ENCODE results near the gene WNK1.
"Not testable (repeated sequence)": the region's sequence is repeated elsewhere in the genome, so short reads cannot be mapped to it uniquely, and the experiment has no call there.

Gene WNK1

DNA sequence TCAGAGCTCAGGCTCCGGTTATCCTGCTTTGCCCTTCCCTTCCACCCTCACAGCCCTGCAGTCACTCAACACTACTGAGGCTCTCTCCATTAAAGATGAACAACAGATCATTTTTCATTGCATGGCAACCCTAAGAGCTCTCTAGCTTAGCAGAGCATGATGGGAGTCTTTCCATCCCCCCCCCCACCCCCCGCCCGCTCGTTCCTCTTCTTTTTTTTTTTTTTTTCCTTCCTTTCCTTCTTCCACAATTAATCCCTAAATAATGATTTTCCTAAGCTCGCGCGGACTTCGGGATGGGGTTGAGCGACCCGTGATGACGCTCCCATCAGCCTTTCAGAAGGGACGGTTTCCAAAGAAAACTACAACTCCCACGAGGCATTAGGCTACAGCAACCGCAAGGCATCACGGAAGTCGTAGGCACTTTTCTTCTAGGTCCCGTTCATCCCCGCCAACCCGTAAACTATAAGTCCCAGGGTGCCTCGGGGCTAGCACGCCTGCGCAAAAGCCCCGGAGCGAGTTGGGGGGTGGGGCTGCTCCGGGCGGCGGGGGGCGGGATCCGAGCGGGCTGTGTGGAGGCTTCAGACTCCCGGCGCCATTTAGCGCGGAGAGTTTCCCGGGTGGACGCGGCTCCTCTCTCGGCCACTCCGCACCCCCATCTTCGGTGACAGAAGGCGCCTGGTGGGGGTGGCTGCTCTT lies at the start of gene WNK1:
Gene WNK1, plus strand, starts transcription at position 581 of the 696 bp plus-strand sequence. CDS start 987 bp downstream, outside the sequence.
- peak; percentile 98 for DNase-seq (ENCODE audit: extremely low read depth, low read depth)
- TF ChIP-seq, protein P1, sequence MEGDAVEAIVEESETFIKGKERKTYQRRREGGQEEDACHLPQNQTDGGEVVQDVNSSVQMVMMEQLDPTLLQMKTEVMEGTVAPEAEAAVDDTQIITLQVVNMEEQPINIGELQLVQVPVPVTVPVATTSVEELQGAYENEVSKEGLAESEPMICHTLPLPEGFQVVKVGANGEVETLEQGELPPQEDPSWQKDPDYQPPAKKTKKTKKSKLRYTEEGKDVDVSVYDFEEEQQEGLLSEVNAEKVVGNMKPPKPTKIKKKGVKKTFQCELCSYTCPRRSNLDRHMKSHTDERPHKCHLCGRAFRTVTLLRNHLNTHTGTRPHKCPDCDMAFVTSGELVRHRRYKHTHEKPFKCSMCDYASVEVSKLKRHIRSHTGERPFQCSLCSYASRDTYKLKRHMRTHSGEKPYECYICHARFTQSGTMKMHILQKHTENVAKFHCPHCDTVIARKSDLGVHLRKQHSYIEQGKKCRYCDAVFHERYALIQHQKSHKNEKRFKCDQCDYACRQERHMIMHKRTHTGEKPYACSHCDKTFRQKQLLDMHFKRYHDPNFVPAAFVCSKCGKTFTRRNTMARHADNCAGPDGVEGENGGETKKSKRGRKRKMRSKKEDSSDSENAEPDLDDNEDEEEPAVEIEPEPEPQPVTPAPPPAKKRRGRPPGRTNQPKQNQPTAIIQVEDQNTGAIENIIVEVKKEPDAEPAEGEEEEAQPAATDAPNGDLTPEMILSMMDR (IDR thresholded peaks at IDR 0.05; ENCODE audit: low read depth, low read length) = no peak

DNA sequence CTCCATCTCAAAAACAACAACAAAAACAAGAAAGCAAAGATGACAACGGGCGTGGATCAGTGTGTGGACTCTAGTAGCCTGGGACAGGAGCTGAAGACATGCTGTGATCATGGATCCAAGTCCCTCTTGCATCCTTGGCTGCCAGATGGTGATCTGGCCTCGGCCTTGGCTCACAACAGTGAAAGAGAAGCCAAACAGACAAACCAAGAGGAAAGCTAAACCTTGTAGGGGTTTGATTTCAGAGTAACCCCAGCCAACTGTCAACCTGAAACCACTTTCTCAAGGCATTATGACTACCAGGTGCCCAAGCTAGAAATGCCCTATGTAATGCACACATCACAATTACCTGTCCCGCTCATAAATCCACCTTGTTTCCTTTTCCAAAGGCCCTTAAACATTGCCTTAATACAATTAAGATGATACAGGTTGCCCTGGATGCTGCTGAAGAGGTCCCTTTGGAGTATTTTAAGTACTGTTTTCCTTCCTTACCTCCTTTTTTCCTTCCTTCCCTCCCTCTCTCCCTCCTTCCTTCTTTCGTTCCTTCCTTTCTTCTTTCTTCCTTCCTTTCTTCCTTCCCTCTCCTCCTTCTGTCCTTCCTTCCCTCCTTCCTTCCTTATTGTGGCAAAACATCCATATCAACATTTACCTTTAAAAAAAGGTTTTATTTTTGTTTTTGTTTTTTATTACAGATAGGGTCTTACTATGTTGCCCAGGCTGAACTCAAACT lies 47.7 kb upstream of the WNK1 start:
- TF ChIP-seq, protein P1 (IDR thresholded peaks at IDR 0.05; ENCODE audit: low read depth, low read length) = no peak
- DNase-seq (ENCODE audit: extremely low read depth, low read depth) = no peak

DNA sequence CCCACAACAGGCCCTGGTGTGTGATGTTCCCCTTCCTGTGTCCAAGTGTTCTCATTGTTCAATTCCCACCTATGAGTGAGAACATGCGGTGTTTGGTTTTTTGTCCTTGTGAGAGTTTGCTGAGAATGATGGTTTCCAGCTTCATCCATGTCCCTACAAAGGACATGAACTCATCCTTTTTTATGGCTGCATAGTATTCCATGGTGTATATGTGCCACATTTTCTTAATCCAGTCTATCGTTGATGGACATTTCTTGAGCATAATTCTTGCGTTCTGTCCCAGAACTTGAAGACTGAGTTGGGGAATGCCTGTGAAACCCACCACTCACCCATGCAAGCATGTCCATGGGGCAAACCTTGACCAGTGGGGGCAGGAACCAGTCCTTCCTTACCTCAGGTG lies 44.3 kb upstream of the WNK1 start:
- DNase-seq (ENCODE audit: extremely low read depth, low read depth) = not testable (repeated sequence)

DNA sequence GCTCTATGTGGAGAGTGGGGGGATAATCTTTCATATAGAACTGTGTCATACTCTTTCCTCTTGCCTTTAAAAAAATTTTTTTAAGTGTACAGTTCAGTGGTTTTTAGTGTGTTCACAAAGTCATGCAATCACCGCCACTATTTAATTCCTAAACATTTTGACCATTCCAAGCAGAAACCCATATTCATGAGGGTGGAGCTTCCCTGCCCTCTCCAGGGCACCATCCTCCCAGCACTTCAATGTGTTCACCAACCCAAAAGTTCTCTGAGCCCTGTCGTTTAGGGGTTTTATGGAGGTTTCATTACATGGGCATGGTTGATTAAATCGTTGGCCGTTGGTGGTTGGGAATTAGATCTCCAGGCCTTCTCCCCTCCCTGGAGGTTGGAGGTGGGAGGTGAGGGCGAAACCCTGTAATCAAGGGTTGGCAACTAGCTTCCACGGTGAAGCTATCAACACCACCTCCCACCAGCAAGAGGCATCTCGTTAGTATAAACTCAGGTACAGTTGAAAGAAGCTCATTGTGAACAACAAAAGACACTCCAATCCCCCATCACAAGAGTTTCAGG lies 42.8 kb upstream of the WNK1 start:
- no peak for DNase-seq (ENCODE audit: extremely low read depth, low read depth)
- TF ChIP-seq, protein P1 (IDR thresholded peaks at IDR 0.05; ENCODE audit: low read depth, low read length) = no peak

DNA sequence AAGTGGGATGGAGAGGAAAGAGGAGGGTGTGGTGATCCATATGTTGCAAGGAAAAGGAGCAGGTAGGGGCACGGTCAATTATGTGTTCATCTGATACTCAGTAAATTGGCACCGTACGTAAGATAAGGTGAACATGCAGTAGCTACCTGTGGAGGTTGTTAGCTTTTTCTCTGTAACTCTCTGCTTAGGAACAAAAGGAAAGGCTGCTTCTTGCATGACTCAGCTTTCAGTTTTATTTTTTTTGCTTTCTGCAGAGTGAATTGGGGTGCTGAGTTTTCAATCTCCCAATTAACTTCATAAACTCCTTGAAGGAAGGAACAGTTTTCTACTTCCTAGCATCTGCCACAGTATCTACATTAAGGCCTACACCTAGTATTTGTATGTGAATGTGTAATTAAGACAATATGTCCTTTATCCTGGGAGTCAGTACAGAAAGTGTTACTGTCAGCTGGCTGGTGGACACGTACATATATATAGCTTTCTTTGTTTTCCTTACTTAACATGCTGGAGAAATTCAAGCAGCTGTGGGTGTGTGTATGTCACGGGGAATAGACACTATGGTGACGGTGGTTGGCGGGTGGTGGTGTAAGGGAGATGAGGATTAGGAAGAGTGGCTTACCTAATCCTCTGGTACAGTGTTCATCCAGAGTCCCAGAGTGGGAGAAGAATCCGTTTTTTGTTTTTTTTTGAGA lies 40.1 kb upstream of the WNK1 start:
- TF ChIP-seq, protein P1 (IDR thresholded peaks at IDR 0.05; ENCODE audit: low read depth, low read length) = no peak
- DNase-seq (ENCODE audit: extremely low read depth, low read depth) = no peak

DNA sequence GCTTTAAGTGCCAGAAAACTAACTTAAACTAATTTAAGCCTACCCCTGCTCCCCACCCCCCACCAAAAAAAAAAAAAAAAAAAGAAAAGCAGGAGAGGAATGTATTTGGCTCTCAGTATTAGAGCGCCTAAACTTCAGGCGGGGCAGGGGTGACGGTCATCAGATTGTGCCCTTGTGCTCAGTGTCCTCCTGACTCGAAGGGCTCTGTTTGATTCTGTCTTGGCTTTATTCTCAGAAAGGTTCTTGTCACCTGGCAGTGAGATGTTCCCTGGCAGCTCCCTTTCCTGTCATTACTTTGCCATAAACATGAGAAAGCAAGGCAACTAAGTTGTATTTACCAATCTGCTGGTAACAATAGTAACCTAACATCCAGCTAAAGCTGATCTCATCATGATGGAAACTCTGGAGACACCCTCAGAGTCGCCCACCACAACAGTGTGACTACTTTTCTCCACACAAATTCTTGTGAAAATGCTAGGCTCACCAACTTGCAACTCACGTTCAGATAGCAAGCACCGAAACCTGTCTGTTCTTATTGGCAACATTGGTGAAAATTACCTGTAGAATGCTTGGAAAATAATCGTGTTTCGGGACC lies 39.0 kb upstream of the WNK1 start:
- no peak for DNase-seq (ENCODE audit: extremely low read depth, low read depth)
- TF ChIP-seq, protein P1 (IDR thresholded peaks at IDR 0.05; ENCODE audit: low read depth, low read length) = no peak

DNA sequence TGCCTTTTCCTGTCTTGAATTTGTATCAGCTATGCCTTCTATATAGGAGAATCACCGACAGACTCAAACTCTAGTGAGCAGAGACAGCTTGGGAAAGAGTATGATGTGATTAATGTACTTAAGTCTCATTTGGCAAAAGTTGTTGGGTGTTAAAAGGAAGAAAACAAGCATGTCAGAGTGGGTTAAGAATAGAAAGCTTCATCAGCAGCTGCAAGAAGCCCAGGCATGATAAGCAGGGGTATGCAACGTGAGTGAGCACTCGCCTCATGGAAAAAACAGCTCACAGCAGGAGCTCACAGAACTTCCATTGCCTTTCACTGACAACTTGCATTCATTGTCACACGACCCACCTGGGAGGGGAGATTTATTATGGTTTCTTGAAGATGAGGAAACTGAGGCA lies 35.9 kb upstream of the WNK1 start:
- TF ChIP-seq, protein P1 (IDR thresholded peaks at IDR 0.05; ENCODE audit: low read depth, low read length) = no peak
- DNase-seq (ENCODE audit: extremely low read depth, low read depth) = no peak

All from AG09319 (cell line).